ENCODE results near the gene DAP.

DNA sequence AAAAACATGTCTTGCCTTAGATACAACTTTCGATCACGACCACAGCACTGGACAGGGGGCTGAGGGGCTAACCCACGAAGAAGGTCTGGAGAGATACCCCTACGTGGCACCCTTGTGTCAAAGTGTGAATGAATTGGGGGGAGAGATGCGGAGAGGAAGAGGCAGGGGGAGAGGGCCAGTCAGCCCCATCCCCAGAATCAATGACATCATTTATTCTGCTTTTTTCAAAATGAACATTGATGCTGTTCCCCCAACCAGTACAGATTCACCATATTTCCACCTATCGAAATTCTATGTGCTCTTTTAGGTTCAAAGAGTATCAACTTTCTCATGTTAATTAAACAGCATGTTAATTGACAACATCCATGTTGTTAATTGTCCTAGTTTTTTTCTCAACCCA, 32.4 kb downstream of the DAP start:
- TF ChIP-seq ZFP3 (CRISPR knock-in tag; IDR thresholded peaks at IDR 0.05) (no peak), TCF4 (CRISPR knock-in tag; IDR thresholded peaks at IDR 0.05; ENCODE audit: borderline replicate concordance) (no peak)
- TF ChIP-seq, protein P1, sequence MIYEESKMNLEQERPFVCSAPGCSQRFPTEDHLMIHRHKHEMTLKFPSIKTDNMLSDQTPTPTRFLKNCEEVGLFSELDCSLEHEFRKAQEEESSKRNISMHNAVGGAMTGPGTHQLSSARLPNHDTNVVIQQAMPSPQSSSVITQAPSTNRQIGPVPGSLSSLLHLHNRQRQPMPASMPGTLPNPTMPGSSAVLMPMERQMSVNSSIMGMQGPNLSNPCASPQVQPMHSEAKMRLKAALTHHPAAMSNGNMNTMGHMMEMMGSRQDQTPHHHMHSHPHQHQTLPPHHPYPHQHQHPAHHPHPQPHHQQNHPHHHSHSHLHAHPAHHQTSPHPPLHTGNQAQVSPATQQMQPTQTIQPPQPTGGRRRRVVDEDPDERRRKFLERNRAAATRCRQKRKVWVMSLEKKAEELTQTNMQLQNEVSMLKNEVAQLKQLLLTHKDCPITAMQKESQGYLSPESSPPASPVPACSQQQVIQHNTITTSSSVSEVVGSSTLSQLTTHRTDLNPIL (CRISPR knock-in tag; IDR thresholded peaks at IDR 0.05; ENCODE audit: low read depth) = no peak
- TF ChIP-seq, protein P2, sequence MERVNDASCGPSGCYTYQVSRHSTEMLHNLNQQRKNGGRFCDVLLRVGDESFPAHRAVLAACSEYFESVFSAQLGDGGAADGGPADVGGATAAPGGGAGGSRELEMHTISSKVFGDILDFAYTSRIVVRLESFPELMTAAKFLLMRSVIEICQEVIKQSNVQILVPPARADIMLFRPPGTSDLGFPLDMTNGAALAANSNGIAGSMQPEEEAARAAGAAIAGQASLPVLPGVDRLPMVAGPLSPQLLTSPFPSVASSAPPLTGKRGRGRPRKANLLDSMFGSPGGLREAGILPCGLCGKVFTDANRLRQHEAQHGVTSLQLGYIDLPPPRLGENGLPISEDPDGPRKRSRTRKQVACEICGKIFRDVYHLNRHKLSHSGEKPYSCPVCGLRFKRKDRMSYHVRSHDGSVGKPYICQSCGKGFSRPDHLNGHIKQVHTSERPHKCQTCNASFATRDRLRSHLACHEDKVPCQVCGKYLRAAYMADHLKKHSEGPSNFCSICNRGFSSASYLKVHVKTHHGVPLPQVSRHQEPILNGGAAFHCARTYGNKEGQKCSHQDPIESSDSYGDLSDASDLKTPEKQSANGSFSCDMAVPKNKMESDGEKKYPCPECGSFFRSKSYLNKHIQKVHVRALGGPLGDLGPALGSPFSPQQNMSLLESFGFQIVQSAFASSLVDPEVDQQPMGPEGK (CRISPR knock-in tag; IDR thresholded peaks at IDR 0.05; ENCODE audit: borderline replicate concordance) = no peak

Data from SK-N-SH treated with all-trans-retinoic acid at 6 μM for 48 hours (cell line).